ENCODE measurements around the gene SH3BP5.

Gene SH3BP5

GRCh38 chr3:15342945-15343344 is 10.6 kb upstream of the SH3BP5 start:
- Histone ChIP-seq H3K4ac (ENCODE audit: low read length) (no peak overlapping the region), H3K23ac (ENCODE audit: low read depth, low read length, poor library complexity) (no peak overlapping the region), H3K18ac (ENCODE audit: low read length) (no peak overlapping the region), H3K4me2 (ENCODE audit: insufficient read depth, low read length, poor library complexity, severe bottlenecking) (no peak overlapping the region), H2BK120ac (ENCODE audit: low read depth, low read length) (no peak overlapping the region), H2BK15ac (ENCODE audit: low read length) (no peak overlapping the region), H3K14ac (ENCODE audit: low read length) (no peak overlapping the region), H3K27me3 (ENCODE audit: control insufficient read depth in 3 of 3, insufficient read depth in 3 of 3, low read depth in 1 of 3, low read length in 3 of 3) (peaks cover 0 to 16% (median 0%) of the 10 kb centered on the region in 3 experiments), H3K27ac (replicated peaks; ENCODE audit: low read length) (no peak overlapping the region), H3K4me3 (ENCODE audit: low read length in 2 of 2) (no peak overlapping the region), H2BK12ac (ENCODE audit: low read length) (no peak overlapping the region), H2AFZ (ENCODE audit: low read length) (no peak overlapping the region), H3K4me1 (ENCODE audit: control insufficient read depth in 2 of 2, insufficient read depth in 1 of 2, low read depth in 1 of 2, low read length in 2 of 2) (no peaks in the 10 kb centered on the region), H3K9ac (ENCODE audit: low read depth, low read length, poor library complexity) (no peak overlapping the region), H4K8ac (ENCODE audit: low read depth, low read length) (no peak overlapping the region), H3K79me1 (ENCODE audit: low read depth, low read length) (no peaks in the 10 kb centered on the region), H3K36me3 (replicated peaks in 1 of 2; ENCODE audit: control insufficient read depth in 2 of 2, insufficient read depth in 2 of 2, low read length in 2 of 2) (no peaks in the 10 kb centered on the region), H4K91ac (ENCODE audit: low read depth, low read length, poor library complexity) (no peak overlapping the region), H3K9me3 (replicated peaks in 1 of 2; ENCODE audit: control insufficient read depth in 2 of 2, insufficient read depth in 1 of 2, low read depth in 1 of 2, low read length in 2 of 2) (no peaks in the 10 kb centered on the region), H2BK5ac (ENCODE audit: low read length) (no peak overlapping the region), H2AK5ac (ENCODE audit: low read depth, low read length) (no peak overlapping the region)
- WGBS, 2 donors (ENCODE audit: extremely low coverage in 2 of 2, insufficient read length in 2 of 2, insufficient replicate concordance in 1 of 2): no CpG with 5 or more reads among the region's 1 CpG
- no peak for DNase-seq (ENCODE audit: low spot score)

GRCh38 chr3:15342246-15342645 is 9.9 kb upstream of the SH3BP5 start:
- H3K36me3 ChIP-seq (replicated peaks in 1 of 2; ENCODE audit: control insufficient read depth in 2 of 2, insufficient read depth in 2 of 2, low read length in 2 of 2): no peaks in the 10 kb centered on the region
- no peak overlapping the region for H3K4me2 ChIP-seq (ENCODE audit: insufficient read depth, low read length, poor library complexity, severe bottlenecking)
- WGBS, 2 donors (ENCODE audit: extremely low coverage in 2 of 2, insufficient read length in 2 of 2, insufficient replicate concordance in 1 of 2): no CpG with 5 or more reads among the region's 3 CpGs
- H3K23ac ChIP-seq (ENCODE audit: low read depth, low read length, poor library complexity): no peak overlapping the region
- no peak overlapping the region for H2BK12ac ChIP-seq (ENCODE audit: low read length)
- H3K27me3 ChIP-seq (ENCODE audit: control insufficient read depth in 3 of 3, insufficient read depth in 3 of 3, low read depth in 1 of 3, low read length in 3 of 3): peaks cover 0 to 16% (median 0%) of the 10 kb centered on the region in 3 experiments
- no peak overlapping the region for H2BK15ac ChIP-seq (ENCODE audit: low read length)
- no peak overlapping the region for H3K27ac ChIP-seq (replicated peaks; ENCODE audit: low read length)
- no peak overlapping the region for H4K91ac ChIP-seq (ENCODE audit: low read depth, low read length, poor library complexity)
- no peak overlapping the region for H2AK5ac ChIP-seq (ENCODE audit: low read depth, low read length)
- no peak overlapping the region for H3K9ac ChIP-seq (ENCODE audit: low read depth, low read length, poor library complexity)
- no peak overlapping the region for H2AFZ ChIP-seq (ENCODE audit: low read length)
- H2BK5ac ChIP-seq (ENCODE audit: low read length): no peak overlapping the region
- no peaks in the 10 kb centered on the region for H3K79me1 ChIP-seq (ENCODE audit: low read depth, low read length)
- no peaks in the 10 kb centered on the region for H3K9me3 ChIP-seq (replicated peaks in 1 of 2; ENCODE audit: control insufficient read depth in 2 of 2, insufficient read depth in 1 of 2, low read depth in 1 of 2, low read length in 2 of 2)
- no peak overlapping the region for H4K8ac ChIP-seq (ENCODE audit: low read depth, low read length)
- no peak overlapping the region for H3K14ac ChIP-seq (ENCODE audit: low read length)
- no peak overlapping the region for H3K18ac ChIP-seq (ENCODE audit: low read length)
- H3K4me3 ChIP-seq (ENCODE audit: low read length in 2 of 2): no peak overlapping the region
- H3K4ac ChIP-seq (ENCODE audit: low read length): no peak overlapping the region
- no peak for DNase-seq (ENCODE audit: low spot score)
- H3K4me1 ChIP-seq (ENCODE audit: control insufficient read depth in 2 of 2, insufficient read depth in 1 of 2, low read depth in 1 of 2, low read length in 2 of 2): no peaks in the 10 kb centered on the region
- H2BK120ac ChIP-seq (ENCODE audit: low read depth, low read length): no peak overlapping the region

- no peak for DNase-seq (ENCODE audit: low spot score)
- H3K9ac ChIP-seq (ENCODE audit: low read depth, low read length, poor library complexity): no peak overlapping the region
- H3K4me1 ChIP-seq (ENCODE audit: control insufficient read depth in 2 of 2, insufficient read depth in 1 of 2, low read depth in 1 of 2, low read length in 2 of 2): no peaks in the 10 kb centered on the region
- H2BK5ac ChIP-seq (ENCODE audit: low read length): no peak overlapping the region
- H3K79me1 ChIP-seq (ENCODE audit: low read depth, low read length): no peaks in the 10 kb centered on the region
- no peaks in the 10 kb centered on the region for H3K9me3 ChIP-seq (replicated peaks in 1 of 2; ENCODE audit: control insufficient read depth in 2 of 2, insufficient read depth in 1 of 2, low read depth in 1 of 2, low read length in 2 of 2)
- no peak overlapping the region for H3K14ac ChIP-seq (ENCODE audit: low read length)
- no peak overlapping the region for H4K91ac ChIP-seq (ENCODE audit: low read depth, low read length, poor library complexity)
- H3K27me3 ChIP-seq (ENCODE audit: control insufficient read depth in 3 of 3, insufficient read depth in 3 of 3, low read depth in 1 of 3, low read length in 3 of 3): peaks cover 0 to 16% (median 0%) of the 10 kb centered on the region in 3 experiments
- H2BK120ac ChIP-seq (ENCODE audit: low read depth, low read length): no peak overlapping the region
- H2BK12ac ChIP-seq (ENCODE audit: low read length): no peak overlapping the region
- WGBS, 2 donors (ENCODE audit: extremely low coverage in 2 of 2, insufficient read length in 2 of 2, insufficient replicate concordance in 1 of 2): no CpG with 5 or more reads among the region's 6 CpGs
- no peak overlapping the region for H3K23ac ChIP-seq (ENCODE audit: low read depth, low read length, poor library complexity)
- H3K4me3 ChIP-seq (ENCODE audit: low read length in 2 of 2): no peak overlapping the region
- H3K27ac ChIP-seq (replicated peaks; ENCODE audit: low read length): no peak overlapping the region
- no peak overlapping the region for H3K4ac ChIP-seq (ENCODE audit: low read length)
- no peak overlapping the region for H4K8ac ChIP-seq (ENCODE audit: low read depth, low read length)
- no peak overlapping the region for H2AFZ ChIP-seq (ENCODE audit: low read length)
- H2AK5ac ChIP-seq (ENCODE audit: low read depth, low read length): no peak overlapping the region
- no peak overlapping the region for H3K18ac ChIP-seq (ENCODE audit: low read length)
- no peak overlapping the region for H2BK15ac ChIP-seq (ENCODE audit: low read length)
- no peak overlapping the region for H3K4me2 ChIP-seq (ENCODE audit: insufficient read depth, low read length, poor library complexity, severe bottlenecking)
- H3K36me3 ChIP-seq (replicated peaks in 1 of 2; ENCODE audit: control insufficient read depth in 2 of 2, insufficient read depth in 2 of 2, low read length in 2 of 2): no peaks in the 10 kb centered on the region
Measured at GRCh38 chr3:15341030-15341726, 8.8 kb upstream of the SH3BP5 start.

- Histone ChIP-seq H3K4me2 (ENCODE audit: insufficient read depth, low read length, poor library complexity, severe bottlenecking) (no peak overlapping the region), H2AK5ac (ENCODE audit: low read depth, low read length) (no peak overlapping the region), H3K14ac (ENCODE audit: low read length) (no peak overlapping the region), H3K9ac (ENCODE audit: low read depth, low read length, poor library complexity) (no peak overlapping the region), H3K23ac (ENCODE audit: low read depth, low read length, poor library complexity) (no peak overlapping the region), H2BK5ac (ENCODE audit: low read length) (no peak overlapping the region), H2BK120ac (ENCODE audit: low read depth, low read length) (no peak overlapping the region), H3K4ac (ENCODE audit: low read length) (no peak overlapping the region), H3K27ac (replicated peaks; ENCODE audit: low read length) (no peak overlapping the region), H2AFZ (ENCODE audit: low read length) (no peak overlapping the region), H3K79me1 (ENCODE audit: low read depth, low read length) (no peaks in the 10 kb centered on the region), H3K4me1 (ENCODE audit: control insufficient read depth in 2 of 2, insufficient read depth in 1 of 2, low read depth in 1 of 2, low read length in 2 of 2) (no peaks in the 10 kb centered on the region), H2BK12ac (ENCODE audit: low read length) (no peak overlapping the region), H3K4me3 (ENCODE audit: low read length in 2 of 2) (no peak overlapping the region), H4K8ac (ENCODE audit: low read depth, low read length) (no peak overlapping the region), H3K36me3 (replicated peaks in 1 of 2; ENCODE audit: control insufficient read depth in 2 of 2, insufficient read depth in 2 of 2, low read length in 2 of 2) (no peaks in the 10 kb centered on the region), H4K91ac (ENCODE audit: low read depth, low read length, poor library complexity) (no peak overlapping the region), H3K9me3 (replicated peaks in 1 of 2; ENCODE audit: control insufficient read depth in 2 of 2, insufficient read depth in 1 of 2, low read depth in 1 of 2, low read length in 2 of 2) (no peaks in the 10 kb centered on the region), H3K27me3 (ENCODE audit: control insufficient read depth in 3 of 3, insufficient read depth in 3 of 3, low read depth in 1 of 3, low read length in 3 of 3) (peaks cover 0 to 16% (median 0%) of the 10 kb centered on the region in 3 experiments), H2BK15ac (ENCODE audit: low read length) (no peak overlapping the region), H3K18ac (ENCODE audit: low read length) (no peak overlapping the region)
- no CpG with 5 or more reads among the region's 3 CpGs for WGBS, 2 donors (ENCODE audit: extremely low coverage in 2 of 2, insufficient read length in 2 of 2, insufficient replicate concordance in 1 of 2)
- DNase-seq (ENCODE audit: low spot score): no peak
Measured at GRCh38 chr3:15339786-15340215, 7.4 kb upstream of the SH3BP5 start.
